GM12878 (cell line): Measurements from ENCODE around the gene PRPSAP1. TPM values are rescaled to one million over a fixed set of nuclear protein-coding genes. Genes with fewer than 3 reads are reported as not detected.

Experiments
- ATAC-seq: fragments of 200-7000 bp; cut with Tn5 transposase; 3 replicates; pipeline ENCODE4 v1.9.1; 2020; ENCODE audit warnings: mild to moderate bottlenecking, moderate library complexity
- BruUV-seq: library from RNA; stranded (reverse); fragments of 400-500 nt; replicated peaks from 2 replicates; lab custom pipeline; 2021; lab: Mats Ljungman, UMichigan
- CTCF ChIA-PET: fragments of 300-600 bp; sonication (Branson Sonifier 250); formaldehyde crosslinking; extraction: SDS; loops from one replicate; lab custom pipeline; 2021; ENCODE audit warnings: inconsistent platforms; lab: Yijun Ruan, JAX
- POLR2A ChIA-PET: fragments of 350-600 bp; formaldehyde crosslinking; extraction: SDS; loops from one replicate; lab custom pipeline; 2021; ENCODE audit warnings: inconsistent platforms; lab: Charles Lee
- RAD21 ChIA-PET: fragments of 300-600 bp; sonication (Branson Sonifier 250); formaldehyde crosslinking; loops from one replicate; lab custom pipeline; 2023; ENCODE audit warnings: antibody characterized with exemption; ENCODE audit not compliant: unreplicated experiment; lab: Charles Lee
- SMC1A ChIA-PET: fragments of 300-600 bp; sonication (Branson Sonifier 250); formaldehyde crosslinking; loops from one replicate; lab custom pipeline; 2023; ENCODE audit not compliant: unreplicated experiment, uncharacterized antibody; lab: Charles Lee
- DNase-seq: peaks from one replicate; pipeline ENCODE4 v3.0.0-alpha.2; 2011; ENCODE audit warnings: low read depth, low spot score
- FAIRE-seq: peaks from 3 replicates; lab custom pipeline; 2011; peaks lifted over from hg19 to GRCh38; lab: Jason Lieb, UNC
- H2AFZ ChIP-seq: 2 replicates; pipeline ENCODE4 v1.6.0; 2011; ENCODE audit warnings: low read depth, low read length, control low read depth; ENCODE audit not compliant: control insufficient read depth
- H3K27ac ChIP-seq: 2 replicates; pipeline ENCODE4 v1.5.1; 2011; ENCODE audit warnings: control low read depth; ENCODE audit not compliant: control insufficient read depth, insufficient read depth
- H3K27me3 ChIP-seq, 2 experiments: replicated peaks in 1 of 2; 2 replicates each; pipeline versions ENCODE4 v1.6.0 to v1.6.1; 2011; ENCODE audit warnings: low read length in 1 of 2; ENCODE audit not compliant: control insufficient read depth in 2 of 2, insufficient read depth in 2 of 2
- H3K36me3 ChIP-seq, 2 experiments: 2 replicates each; pipeline ENCODE4 v1.5.1; 2011; ENCODE audit warnings: low read length in 1 of 2; ENCODE audit not compliant: control insufficient read depth in 2 of 2, insufficient read depth in 2 of 2
- H3K4me1 ChIP-seq: 2 replicates; pipeline ENCODE4 v1.6.1; 2011; ENCODE audit warnings: mild to moderate bottlenecking, low read length, moderate library complexity, mixed read lengths; ENCODE audit not compliant: control insufficient read depth, insufficient read depth
- H3K4me2 ChIP-seq: 2 replicates; pipeline ENCODE4 v1.6.0; 2011; ENCODE audit warnings: control low read depth; ENCODE audit not compliant: control insufficient read depth, insufficient read depth
- H3K4me3 ChIP-seq: fragments of 200-600 bp; sonication (generic); 2 replicates; pipeline ENCODE4 v1.5.1; 2016
- H3K79me2 ChIP-seq: 2 replicates; pipeline ENCODE4 v1.6.0; 2011; ENCODE audit warnings: low read length; ENCODE audit not compliant: control insufficient read depth, insufficient read depth
- H3K9ac ChIP-seq: 2 replicates; pipeline ENCODE4 v1.8.0; 2011; ENCODE audit warnings: low read length, control low read depth, mixed read lengths; ENCODE audit not compliant: control insufficient read depth, insufficient read depth
- H3K9me3 ChIP-seq: replicated peaks from 3 replicates; pipeline ENCODE4 v1.5.1; 2011; ENCODE audit warnings: mild to moderate bottlenecking, low read length; ENCODE audit not compliant: control insufficient read depth, insufficient read depth
- H4K20me1 ChIP-seq: 2 replicates; pipeline ENCODE4 v1.6.0; 2011; ENCODE audit not compliant: control insufficient read depth, insufficient read depth
- ASH2L ChIP-seq: fragments of 300-600, 200-600 bp; sonication (generic); IDR thresholded peaks from 2 replicates; pipeline ENCODE4 v1.6.1; 2017; ENCODE audit warnings: low read depth, mild to moderate bottlenecking, borderline replicate concordance
- ETV6 ChIP-seq, 2 experiments: fragments of 450-650 bp in 1 of 2; IDR thresholded peaks in 1 of 2; conservative IDR thresholded peaks in 1 of 2; 2 replicates each; pipeline ENCODE4 v1.6.1; 2014; ENCODE audit warnings: antibody characterized with exemption in 1 of 2, borderline replicate concordance in 1 of 2, low read depth in 1 of 2, mild to moderate bottlenecking in 1 of 2, moderate library complexity in 1 of 2
- GABPA ChIP-seq: IDR thresholded peaks from 2 replicates; pipeline ENCODE4 v1.6.1; 2014; ENCODE audit warnings: antibody characterized with exemption, low read depth, mild to moderate bottlenecking, inconsistent platforms
- IKZF1 ChIP-seq: fragments of 450-650 bp; conservative IDR thresholded peaks from 2 replicates; pipeline ENCODE4 v1.6.1; 2017; ENCODE audit warnings: antibody characterized with exemption, mild to moderate bottlenecking
- MEF2B ChIP-seq: fragments of 450-650 bp; IDR thresholded peaks from 2 replicates; pipeline ENCODE4 v1.6.1; 2018; ENCODE audit warnings: mild to moderate bottlenecking, moderate library complexity; ENCODE audit not compliant: partially characterized antibody, poor library complexity, severe bottlenecking
- MTA2 ChIP-seq: fragments of 450-650 bp; IDR thresholded peaks from 2 replicates; pipeline ENCODE4 v1.6.1; 2016; ENCODE audit warnings: low read depth, mild to moderate bottlenecking, moderate library complexity
- POLR2A ChIP-seq: IDR thresholded peaks from 2 replicates; pipeline ENCODE4 v1.6.1; 2011; ENCODE audit warnings: low read depth, mild to moderate bottlenecking, low read length
- PRDM15 ChIP-seq: fragments of 450-650 bp; formaldehyde crosslinking; IDR thresholded peaks from 2 replicates; pipeline ENCODE4 v1.4.0; 2020; ENCODE audit warnings: mild to moderate bottlenecking, moderate library complexity
- SMAD1 ChIP-seq: fragments of 450-650 bp; IDR thresholded peaks from 2 replicates; pipeline ENCODE4 v1.6.1; 2018; ENCODE audit warnings: mild to moderate bottlenecking, low read depth; ENCODE audit not compliant: partially characterized antibody
- SP1 ChIP-seq: IDR thresholded peaks from one replicate; pipeline ENCODE4 v1.6.1; 2011; ENCODE audit warnings: low read depth, low read length
- SREBF2 ChIP-seq: IDR thresholded peaks from 2 replicates; pipeline ENCODE4 v1.6.1; 2012; ENCODE audit warnings: mild to moderate bottlenecking, low read length
- SRF ChIP-seq, 2 experiments: IDR thresholded peaks; 2 replicates each; pipeline ENCODE4 v1.6.1; 2011; ENCODE audit warnings: low read depth in 2 of 2, low read length in 2 of 2, mild to moderate bottlenecking in 1 of 2, moderate library complexity in 1 of 2
- SUZ12 ChIP-seq: fragments of 200-600 bp; sonication (generic); IDR thresholded peaks from one replicate; pipeline ENCODE4 v1.6.1; 2018; ENCODE audit warnings: antibody characterized with exemption, mild to moderate bottlenecking; ENCODE audit not compliant: unreplicated experiment
- ZNF384 ChIP-seq: IDR thresholded peaks from 2 replicates; pipeline ENCODE4 v1.6.1; 2012; ENCODE audit warnings: low read depth, mild to moderate bottlenecking, low read length, improper control_type of control experiment, borderline replicate concordance
- WGBS: methylation state at CpG from one replicate; pipeline ENCODE4 v1.1.6; 2016; ENCODE audit warnings: low lambda C conversion rate; ENCODE audit not compliant: insufficient replicate concordance, insufficient coverage; ENCODE audit errors: missing lambda C conversion rate; 5-methylcytosine and 5-hydroxymethylcytosine counted together
- in situ Hi-C: fragments of 300-500 bp; cut with MboI; formaldehyde crosslinking; loops from 9 replicates; pipeline ENCODE4 v1.14.3; 2018; ENCODE audit warnings: mixed read lengths
- intact Hi-C: fragments of 100-400 bp; cut with micrococcal nuclease; formaldehyde crosslinking; loops from one replicate; pipeline ENCODE4 v1.14.2; 2022; ENCODE audit not compliant: unreplicated experiment
- polyA plus RNA-seq, 11 experiments: library from polyadenylated mRNA; depleted of rRNA in 4 of 11; unstranded in 6 of 11; stranded (reverse) in 5 of 11; fragments of >200 nt; fragmentation: Nextera tagmentation in 4 of 11; fragmentation: Illumina TruSeq in 1 of 11; extraction: Ambion mirVana in 4 of 11; extraction: Trizol in 1 of 11; gene quantifications; 1 replicate in 1 of 11; 2 replicates in 10 of 11; pipeline versions ENCODE4 v1.2.1 to v1.2.3, GENCODE V29; 2011 to 2016; ENCODE audit warnings: inconsistent platforms in 2 of 11, missing spikeins in 2 of 11, low read depth in 1 of 11
- total RNA-seq, 4 experiments: library from RNA; depleted of rRNA in 3 of 4; stranded (reverse); fragments of >200 nt in 3 of 4; fragmentation: Illumina TruSeq in 1 of 4; extraction: Trizol in 1 of 4; gene quantifications; 2 replicates each; pipeline versions ENCODE4 v1.2.1 to v1.2.3, GENCODE V29; 2013 to 2021
- TF ChIP-seq, protein P1 (sequence below): IDR thresholded peaks from 2 replicates; pipeline ENCODE4 v1.6.1; 2011; ENCODE audit warnings: low read depth, low read length, improper control_type of control experiment, borderline replicate concordance
- TF ChIP-seq, protein P2 (sequence below): IDR thresholded peaks from 2 replicates; pipeline ENCODE4 v1.6.1; 2011; ENCODE audit warnings: low read depth, mild to moderate bottlenecking, low read length, moderate library complexity, borderline replicate concordance; ENCODE audit errors: extremely low read depth
- TF ChIP-seq, protein P3 (sequence below): fragments of 450-650 bp; conservative IDR thresholded peaks from 2 replicates; pipeline ENCODE4 v1.6.1; 2017; ENCODE audit warnings: mild to moderate bottlenecking, moderate library complexity

PRPSAP1 gene
- total and polyA plus RNA-seq, 10 of the 15 experiments (the other 5 are each of a cell fraction or from before 2014, with no cell fraction given), result 15.8 to 84.2 (median 44.2) TPM

DNA sequence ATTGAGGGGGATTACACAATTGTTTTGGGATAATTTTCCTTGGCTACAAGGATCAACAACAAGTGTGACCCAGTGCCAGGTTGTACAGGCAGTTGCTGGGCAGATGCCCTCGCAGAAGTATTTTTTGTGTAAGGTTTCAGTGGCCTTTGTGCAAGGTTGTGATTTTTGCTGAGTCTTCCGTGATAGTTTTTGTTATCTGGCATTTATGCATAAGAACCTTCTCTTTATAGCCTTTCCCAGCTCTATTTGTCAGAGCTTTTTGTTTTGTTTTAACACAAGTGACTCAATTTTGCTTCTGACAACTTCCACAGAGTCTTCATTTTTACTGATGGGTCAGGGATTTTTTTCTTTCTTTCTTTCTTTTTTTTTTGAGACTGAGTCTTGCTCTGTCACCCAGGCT is 6.7 kb upstream of the PRPSAP1 start:
- Histone ChIP-seq H3K36me3 (no peaks in the 10 kb centered on the region), H3K27me3 (no peaks in the 10 kb centered on the region; a peak in 1 of 4 replicates), H3K79me2 (no peaks in the 10 kb centered on the region), H4K20me1 (no peaks in the 10 kb centered on the region), H3K4me1 (peaks cover 9% of the 10 kb centered on the region), H3K4me2 (no peak overlapping the region), H3K9ac (no peak overlapping the region), H3K4me3 (no peak overlapping the region), H2AFZ (no peak overlapping the region), H3K9me3 (no peaks in the 10 kb centered on the region), H3K27ac (no peak overlapping the region)
- ChIA-PET SMC1A (no interaction called here), CTCF (interaction anchor here (0.7 kb wide), 1 partner anchor 120 kb away, joined by 3 read pairs; no protein-coding TSS in a partner anchor), RAD21 (no interaction called here), POLR2A (no interaction called here)
- DNase-seq, result no peak
- no TSS peak for BruUV-seq
- WGBS, result 43% methylated on average over 2 of the region's 2 CpGs
- intact Hi-C loops, result no loop called here
- in situ Hi-C loops, result no loop called here
- ATAC-seq, result no peak
- no peak for FAIRE-seq
- TF ChIP-seq ASH2L (no peak), SMAD1 (no peak), ETV6 (conservative IDR thresholded peaks at IDR 0.05 in 1 of 2, IDR thresholded peaks at IDR 0.05 in 1 of 2; ENCODE audit: borderline replicate concordance in 1 of 2, low read depth in 1 of 2) (no peak), MTA2 (no peak), SUZ12 (no peak), POLR2A (no peak), GABPA (no peak), MEF2B (no peak), SRF (IDR thresholded peaks at IDR 0.05; ENCODE audit: low read depth in 2 of 2, low read length in 2 of 2) (no peak), IKZF1 (no peak), PRDM15 (CRISPR knock-in tag) (no peak), ZNF384 (no peak), SP1 (no peak), SREBF2 (no peak)
- TF ChIP-seq, protein P1, sequence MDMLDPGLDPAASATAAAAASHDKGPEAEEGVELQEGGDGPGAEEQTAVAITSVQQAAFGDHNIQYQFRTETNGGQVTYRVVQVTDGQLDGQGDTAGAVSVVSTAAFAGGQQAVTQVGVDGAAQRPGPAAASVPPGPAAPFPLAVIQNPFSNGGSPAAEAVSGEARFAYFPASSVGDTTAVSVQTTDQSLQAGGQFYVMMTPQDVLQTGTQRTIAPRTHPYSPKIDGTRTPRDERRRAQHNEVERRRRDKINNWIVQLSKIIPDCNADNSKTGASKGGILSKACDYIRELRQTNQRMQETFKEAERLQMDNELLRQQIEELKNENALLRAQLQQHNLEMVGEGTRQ, result no peak
- TF ChIP-seq, protein P2, sequence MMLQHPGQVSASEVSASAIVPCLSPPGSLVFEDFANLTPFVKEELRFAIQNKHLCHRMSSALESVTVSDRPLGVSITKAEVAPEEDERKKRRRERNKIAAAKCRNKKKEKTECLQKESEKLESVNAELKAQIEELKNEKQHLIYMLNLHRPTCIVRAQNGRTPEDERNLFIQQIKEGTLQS, result no peak
- TF ChIP-seq, protein P3, sequence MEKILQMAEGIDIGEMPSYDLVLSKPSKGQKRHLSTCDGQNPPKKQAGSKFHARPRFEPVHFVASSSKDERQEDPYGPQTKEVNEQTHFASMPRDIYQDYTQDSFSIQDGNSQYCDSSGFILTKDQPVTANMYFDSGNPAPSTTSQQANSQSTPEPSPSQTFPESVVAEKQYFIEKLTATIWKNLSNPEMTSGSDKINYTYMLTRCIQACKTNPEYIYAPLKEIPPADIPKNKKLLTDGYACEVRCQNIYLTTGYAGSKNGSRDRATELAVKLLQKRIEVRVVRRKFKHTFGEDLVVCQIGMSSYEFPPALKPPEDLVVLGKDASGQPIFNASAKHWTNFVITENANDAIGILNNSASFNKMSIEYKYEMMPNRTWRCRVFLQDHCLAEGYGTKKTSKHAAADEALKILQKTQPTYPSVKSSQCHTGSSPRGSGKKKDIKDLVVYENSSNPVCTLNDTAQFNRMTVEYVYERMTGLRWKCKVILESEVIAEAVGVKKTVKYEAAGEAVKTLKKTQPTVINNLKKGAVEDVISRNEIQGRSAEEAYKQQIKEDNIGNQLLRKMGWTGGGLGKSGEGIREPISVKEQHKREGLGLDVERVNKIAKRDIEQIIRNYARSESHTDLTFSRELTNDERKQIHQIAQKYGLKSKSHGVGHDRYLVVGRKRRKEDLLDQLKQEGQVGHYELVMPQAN, result no peak
